ENCODE measurements around the gene FDCSP. TPM values are rescaled to one million over a fixed set of nuclear protein-coding genes. Genes with fewer than 3 reads are reported as not detected.
A peak's percentile ranks its signal among the peaks of the same experiment; 100 is the strongest.

Gene FDCSP
- total RNA-seq, 1 experiment from 2014 or later = not detected

DNA sequence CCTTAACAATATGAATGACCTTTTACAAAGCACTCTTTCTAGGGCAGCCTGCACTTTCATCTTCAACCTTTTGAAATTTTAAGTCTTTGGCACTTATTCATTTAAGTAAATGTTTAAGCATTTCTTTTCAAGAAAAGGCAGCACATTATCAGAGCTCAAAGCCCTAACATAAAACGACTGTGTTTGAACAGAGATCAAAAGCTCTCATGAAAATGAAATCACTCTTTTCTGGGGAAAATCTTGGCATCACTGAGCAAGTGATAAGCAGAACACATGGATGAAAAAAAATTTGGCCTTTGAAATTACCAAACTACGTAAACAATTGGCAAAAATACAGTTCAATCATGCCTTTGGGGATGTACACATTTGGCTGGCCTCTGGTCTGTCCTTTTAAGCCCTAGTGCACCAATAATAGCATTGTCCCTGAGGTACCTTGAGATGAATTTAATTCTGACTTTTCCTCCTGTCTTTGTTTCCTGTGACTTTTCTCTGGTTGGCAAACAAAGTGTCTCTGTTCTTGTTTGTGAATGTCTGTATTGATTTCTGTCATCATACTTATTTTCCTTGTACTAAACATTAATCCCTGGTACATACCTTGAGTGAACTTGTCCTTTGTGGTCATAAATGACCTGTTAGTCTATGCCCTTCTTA is 43.3 kb upstream of the FDCSP start:
- Histone ChIP-seq H4K20me1 (ENCODE audit: low read length) (no peaks in the 10 kb centered on the region), H3K4me3 (ENCODE audit: low read length) (no peak overlapping the region), H3K9me2 (replicated peaks; ENCODE audit: low read length) (no peaks in the 10 kb centered on the region), H3K36me3 (ENCODE audit: low read depth, low read length) (no peaks in the 10 kb centered on the region), H3K27ac (ENCODE audit: low read length) (no peak overlapping the region), H2AFZ (ENCODE audit: low read length) (no peak overlapping the region), H3K79me2 (ENCODE audit: low read length) (no peaks in the 10 kb centered on the region), H3F3A (ENCODE audit: low read length, unreplicated experiment) (no peaks in the 10 kb centered on the region), H3K4me2 (ENCODE audit: low read length) (no peak overlapping the region), H3K4me1 (ENCODE audit: insufficient read depth, low read length) (no peaks in the 10 kb centered on the region), H3K27me3 (ENCODE audit: low read length) (peaks cover 21% of the 10 kb centered on the region; the same call in 1 of the 2 replicates), H3K9me3 (ENCODE audit: low read length) (no peaks in the 10 kb centered on the region), H3K9ac (ENCODE audit: low read length) (no peak overlapping the region)
- ATAC-seq (no peak), DNase-seq (no peak)
- TF ChIP-seq EZH2 (IDR thresholded peaks at IDR 0.05; ENCODE audit: low read length, unreplicated experiment) = no peak
- no peak for TF ChIP-seq EZH2phosphoT487 (IDR thresholded peaks at IDR 0.05; ENCODE audit: borderline replicate concordance, low read length)
- TF ChIP-seq, protein P1, sequence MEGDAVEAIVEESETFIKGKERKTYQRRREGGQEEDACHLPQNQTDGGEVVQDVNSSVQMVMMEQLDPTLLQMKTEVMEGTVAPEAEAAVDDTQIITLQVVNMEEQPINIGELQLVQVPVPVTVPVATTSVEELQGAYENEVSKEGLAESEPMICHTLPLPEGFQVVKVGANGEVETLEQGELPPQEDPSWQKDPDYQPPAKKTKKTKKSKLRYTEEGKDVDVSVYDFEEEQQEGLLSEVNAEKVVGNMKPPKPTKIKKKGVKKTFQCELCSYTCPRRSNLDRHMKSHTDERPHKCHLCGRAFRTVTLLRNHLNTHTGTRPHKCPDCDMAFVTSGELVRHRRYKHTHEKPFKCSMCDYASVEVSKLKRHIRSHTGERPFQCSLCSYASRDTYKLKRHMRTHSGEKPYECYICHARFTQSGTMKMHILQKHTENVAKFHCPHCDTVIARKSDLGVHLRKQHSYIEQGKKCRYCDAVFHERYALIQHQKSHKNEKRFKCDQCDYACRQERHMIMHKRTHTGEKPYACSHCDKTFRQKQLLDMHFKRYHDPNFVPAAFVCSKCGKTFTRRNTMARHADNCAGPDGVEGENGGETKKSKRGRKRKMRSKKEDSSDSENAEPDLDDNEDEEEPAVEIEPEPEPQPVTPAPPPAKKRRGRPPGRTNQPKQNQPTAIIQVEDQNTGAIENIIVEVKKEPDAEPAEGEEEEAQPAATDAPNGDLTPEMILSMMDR (conservative IDR thresholded peaks at IDR 0.05; ENCODE audit: low read depth, low read length) = no peak
- CTCF ChIA-PET = interaction anchor here (0.7 kb wide), 1 partner anchor 417 kb away, joined by 3 read pairs; no protein-coding TSS in a partner anchor
- intact Hi-C loops (cut with micrococcal nuclease) = loop anchor here (1.0 to 5.0 kb wide), 3 partner anchors 286 to 490 kb away; no protein-coding TSS in a partner anchor
- BruUV-seq (replicated peaks) = no TSS peak
- POLR2A ChIA-PET (ENCODE audit: unreplicated experiment) = no interaction called here

DNA sequence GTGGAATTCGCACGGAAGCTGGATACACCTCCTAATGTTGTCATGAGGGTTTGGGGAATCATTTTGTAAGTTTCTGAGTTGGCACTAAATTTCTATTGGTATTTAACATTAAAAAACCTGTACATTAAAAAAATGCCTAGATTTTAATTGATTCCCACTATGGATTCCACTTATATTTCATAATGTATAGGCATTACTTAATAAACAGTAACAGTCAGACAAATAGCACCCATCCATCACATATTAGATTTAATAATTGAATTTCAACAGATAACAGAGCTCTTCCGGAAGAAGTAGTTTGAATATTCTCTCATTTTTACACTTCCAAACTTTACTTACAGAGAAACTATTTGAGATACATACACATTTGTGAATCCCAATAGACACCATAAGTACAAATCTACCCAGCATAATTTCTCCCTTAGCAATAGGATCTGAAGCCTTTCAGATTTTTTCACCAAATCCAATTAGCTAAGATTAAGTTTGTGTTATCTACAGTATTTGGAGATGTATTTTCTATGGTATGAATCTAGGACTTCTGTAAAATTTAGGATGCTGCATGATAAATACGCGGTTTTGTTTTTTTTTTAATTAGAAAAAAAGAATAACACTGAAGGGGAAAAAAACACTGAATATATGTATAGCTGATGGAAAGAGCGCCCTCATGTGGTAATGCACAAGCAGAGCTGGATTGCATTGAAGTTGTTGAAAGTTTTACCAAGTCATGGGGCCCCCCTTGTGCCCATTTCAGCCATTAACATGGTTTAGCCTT is 42.6 kb upstream of the FDCSP start:
- DNase-seq (peak; percentile 71), ATAC-seq (peak; percentile 70)
- intact Hi-C loops (cut with micrococcal nuclease) = loop anchor here (1.0 to 5.0 kb wide), 3 partner anchors 287 to 491 kb away; no protein-coding TSS in a partner anchor
- peaks cover 27% of the 10 kb centered on the region; the same call in 1 of the 2 replicates for H3K27me3 ChIP-seq (ENCODE audit: low read length)
- H3K4me2 ChIP-seq (ENCODE audit: low read length) = no peak overlapping the region
- H3K9me3 ChIP-seq (ENCODE audit: low read length) = no peaks in the 10 kb centered on the region
- H3F3A ChIP-seq (ENCODE audit: low read length, unreplicated experiment) = no peaks in the 10 kb centered on the region
- no peak overlapping the region for H3K27ac ChIP-seq (ENCODE audit: low read length)
- H3K4me3 ChIP-seq (ENCODE audit: low read length) = no peak overlapping the region
- H3K4me1 ChIP-seq (ENCODE audit: insufficient read depth, low read length) = no peaks in the 10 kb centered on the region
- no peak overlapping the region for H2AFZ ChIP-seq (ENCODE audit: low read length)
- H4K20me1 ChIP-seq (ENCODE audit: low read length) = no peaks in the 10 kb centered on the region
- ChIA-PET POLR2A (ENCODE audit: unreplicated experiment) (no interaction called here), CTCF (interaction anchor here (0.6 to 1.2 kb wide), 2 partner anchors 287 to 376 kb away, joined by 3 to 4 read pairs; no protein-coding TSS in a partner anchor)
- no peaks in the 10 kb centered on the region for H3K79me2 ChIP-seq (ENCODE audit: low read length)
- H3K36me3 ChIP-seq (ENCODE audit: low read depth, low read length) = no peaks in the 10 kb centered on the region
- no TSS peak for BruUV-seq (replicated peaks)
- no peak overlapping the region for H3K9ac ChIP-seq (ENCODE audit: low read length)
- TF ChIP-seq, protein P1 (conservative IDR thresholded peaks at IDR 0.05; ENCODE audit: low read depth, low read length) = peak; percentile 95
- no peak for TF ChIP-seq EZH2 (IDR thresholded peaks at IDR 0.05; ENCODE audit: low read length, unreplicated experiment)
- no peak for TF ChIP-seq EZH2phosphoT487 (IDR thresholded peaks at IDR 0.05; ENCODE audit: borderline replicate concordance, low read length)
- no peaks in the 10 kb centered on the region for H3K9me2 ChIP-seq (replicated peaks; ENCODE audit: low read length)

All from PC-3 (cell line).